B cell (primary cell): ENCODE data around the gene PPL.

Experiments
- CTCF ChIP-seq: fragments of 200-600 bp; IDR thresholded peaks from one replicate; pipeline ENCODE4 v1.8.0; 2022; ENCODE audit warnings: antibody characterized with exemption, mild to moderate bottlenecking
- EZH2 ChIP-seq: IDR thresholded peaks from 2 replicates; pipeline ENCODE4 v1.6.1; 2012; ENCODE audit warnings: borderline replicate concordance, low read depth, mild to moderate bottlenecking, moderate library complexity, low read length; ENCODE audit not compliant: insufficient read depth, poor library complexity, severe bottlenecking

DNA sequence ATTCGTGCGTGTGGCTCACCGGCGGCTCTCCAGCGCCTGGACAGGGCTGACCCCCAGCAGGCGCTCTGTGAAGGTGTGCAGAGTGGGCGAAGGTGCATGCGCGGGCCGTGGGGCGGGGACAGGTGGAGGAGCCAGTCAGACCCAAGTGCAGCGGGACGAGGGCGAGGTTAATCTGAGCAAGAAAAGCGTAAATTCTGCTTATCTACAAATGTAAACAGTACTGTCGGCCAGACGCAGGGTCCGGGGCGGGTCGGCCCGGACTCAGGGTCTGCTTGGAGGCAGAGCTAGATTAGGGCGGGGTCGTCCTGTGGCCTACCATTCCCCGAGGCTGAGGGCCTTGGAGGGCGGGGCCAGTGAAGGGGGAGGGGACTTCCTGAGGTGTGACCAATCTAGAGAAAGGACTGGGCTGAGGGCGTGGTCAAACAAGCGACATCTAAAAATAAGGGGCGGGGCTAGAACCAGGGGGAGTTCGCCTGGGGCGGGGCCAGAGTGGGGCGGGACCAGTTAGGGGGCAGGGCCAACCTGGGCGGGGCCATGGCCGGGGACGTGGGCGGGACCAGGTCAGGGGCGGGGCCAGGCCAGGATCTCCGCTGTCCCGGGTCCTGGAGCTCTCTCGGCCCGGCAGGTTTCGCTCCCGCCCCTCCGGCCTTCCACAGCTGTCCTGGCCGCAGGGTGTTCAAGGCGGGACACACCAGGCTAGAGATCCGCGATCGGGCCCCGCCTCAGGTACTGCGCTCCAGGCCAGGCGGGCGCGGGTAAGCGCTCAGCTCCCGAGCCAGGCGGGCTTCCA, 21.0 kb upstream of the PPL start, which contains the start of gene SEC14L5:
- TF ChIP-seq CTCF (no peak), EZH2 (no peak)
